WTC11 (cell line): ENCODE measurements around the gene MTUS2. TPM values are rescaled to one million over a fixed set of nuclear protein-coding genes. Genes with fewer than 3 reads are reported as not detected.

ENCODE experiments used
- ATAC-seq: fragments of 200-7000 bp; cut with Tn5 transposase; 2 replicates; pipeline ENCODE4 v1.10.0; 2021; ENCODE audit warnings: mild to moderate bottlenecking, moderate library complexity
- CTCF ChIA-PET: fragments of 300-600 bp; sonication (Branson Sonifier 250); formaldehyde crosslinking; loops from one replicate; lab custom pipeline; 2021; ENCODE audit warnings: antibody characterized with exemption; lab: Charles Lee
- POLR2A ChIA-PET: fragments of 350-600 bp; sonication (Branson Sonifier 250); formaldehyde crosslinking; loops from one replicate; lab custom pipeline; 2021; ENCODE audit warnings: antibody characterized with exemption; lab: Charles Lee
- DNase-seq: peaks from one replicate; pipeline ENCODE4 v3.0.0; 2021; ENCODE audit warnings: low spot score
- H3K27ac Mint-ChIP-seq: 2 replicates; pipeline ENCODE4 v1.8.0; 2021; ENCODE audit warnings: mixed read lengths
- H3K27me3 Mint-ChIP-seq: 2 replicates; pipeline ENCODE4 v1.8.0; 2021; ENCODE audit warnings: low read depth, mild to moderate bottlenecking, moderate library complexity, mixed read lengths
- H3K36me3 Mint-ChIP-seq: 2 replicates; pipeline ENCODE4 v1.8.0; 2021; ENCODE audit warnings: mixed read lengths
- H3K4me1 Mint-ChIP-seq: 2 replicates; pipeline ENCODE4 v1.8.0; 2022; ENCODE audit warnings: mixed read lengths
- H3K4me3 Mint-ChIP-seq: 2 replicates; pipeline ENCODE4 v1.8.0; 2021; ENCODE audit warnings: mild to moderate bottlenecking, moderate library complexity, mixed read lengths
- H3K9me3 Mint-ChIP-seq: 2 replicates; pipeline ENCODE4 v1.8.0; 2021; ENCODE audit warnings: mixed read lengths
- ATF1 ChIP-seq: sonication (generic); formaldehyde crosslinking; IDR thresholded peaks from 2 replicates; pipeline ENCODE4 v1.8.1; 2023; ENCODE audit warnings: mild to moderate bottlenecking, moderate library complexity, missing genetic modification reagents
- ATF2 ChIP-seq: sonication (generic); formaldehyde crosslinking; IDR thresholded peaks from 2 replicates; pipeline ENCODE4 v1.8.1; 2022; ENCODE audit warnings: low read depth, missing genetic modification reagents, borderline replicate concordance
- FOXP4 ChIP-seq: sonication (generic); formaldehyde crosslinking; IDR thresholded peaks from 2 replicates; pipeline ENCODE4 v1.8.0; 2022; ENCODE audit warnings: mild to moderate bottlenecking, missing genetic modification reagents
- GTF2I ChIP-seq: fragments of 250-450 bp; sonication (Bioruptor Pico); conservative IDR thresholded peaks from 2 replicates; pipeline ENCODE4 v1.4.0; 2021; ENCODE audit warnings: mild to moderate bottlenecking
- IRF2 ChIP-seq: sonication (generic); formaldehyde crosslinking; IDR thresholded peaks from 2 replicates; pipeline ENCODE4 v1.8.0; 2022; ENCODE audit warnings: low read depth, missing genetic modification reagents, borderline replicate concordance
- MYBL2 ChIP-seq: sonication (generic); formaldehyde crosslinking; IDR thresholded peaks from 2 replicates; pipeline ENCODE4 v1.8.1; 2023; ENCODE audit warnings: mild to moderate bottlenecking, moderate library complexity, missing genetic modification reagents
- PREB ChIP-seq: sonication (generic); formaldehyde crosslinking; IDR thresholded peaks from 2 replicates; pipeline ENCODE4 v1.8.1; 2022; ENCODE audit warnings: mild to moderate bottlenecking, missing genetic modification reagents, moderate library complexity, borderline replicate concordance
- ZNF396 ChIP-seq: fragments of 250-450 bp; sonication (Bioruptor Pico); IDR thresholded peaks from 2 replicates; pipeline ENCODE4 v1.8.0; 2021; ENCODE audit warnings: mild to moderate bottlenecking, moderate library complexity, borderline replicate concordance
- total RNA-seq: library from RNA; stranded (reverse); gene quantifications from 3 replicates; pipeline ENCODE4 v1.2.3, GENCODE V29; 2021
- TF ChIP-seq, protein P1 (sequence below): sonication (generic); formaldehyde crosslinking; IDR thresholded peaks from 2 replicates; pipeline ENCODE4 v1.8.1; 2023; ENCODE audit warnings: mild to moderate bottlenecking, moderate library complexity, missing genetic modification reagents
- TF ChIP-seq, protein P2 (sequence below): sonication (generic); formaldehyde crosslinking; conservative IDR thresholded peaks from 2 replicates; pipeline ENCODE4 v1.8.1; 2022; ENCODE audit warnings: mild to moderate bottlenecking, missing genetic modification reagents
- TF ChIP-seq, protein P3 (sequence below): sonication (generic); formaldehyde crosslinking; IDR thresholded peaks from 2 replicates; pipeline ENCODE4 v1.8.0; 2023; ENCODE audit warnings: missing genetic modification reagents
- TF ChIP-seq, protein P4 (sequence below): fragments of 250-450 bp; sonication (Bioruptor Pico); conservative IDR thresholded peaks from 2 replicates; pipeline ENCODE4 v1.9.0; 2021; ENCODE audit warnings: mild to moderate bottlenecking

MTUS2 gene
- total RNA-seq, 1 experiment from 2014 or later = 0.22 TPM

GRCh38 chr13:29022968-29023367 is 202.8 kb downstream of the MTUS2 start:
- ATAC-seq (no peak), DNase-seq (no peak)
- POLR2A ChIA-PET = no interaction called here
- Mint-ChIP-seq H3K9me3 (peaks cover 7% of the 10 kb centered on the region), H3K36me3 (no peaks in the 10 kb centered on the region), H3K27ac (no peak overlapping the region), H3K27me3 (no peaks in the 10 kb centered on the region), H3K4me3 (no peak overlapping the region), H3K4me1 (no peaks in the 10 kb centered on the region)
- TF ChIP-seq ATF1 (CRISPR knock-in tag) = no peak
- no peak for TF ChIP-seq PREB (CRISPR knock-in tag)
- CTCF ChIA-PET = no interaction called here

DNA sequence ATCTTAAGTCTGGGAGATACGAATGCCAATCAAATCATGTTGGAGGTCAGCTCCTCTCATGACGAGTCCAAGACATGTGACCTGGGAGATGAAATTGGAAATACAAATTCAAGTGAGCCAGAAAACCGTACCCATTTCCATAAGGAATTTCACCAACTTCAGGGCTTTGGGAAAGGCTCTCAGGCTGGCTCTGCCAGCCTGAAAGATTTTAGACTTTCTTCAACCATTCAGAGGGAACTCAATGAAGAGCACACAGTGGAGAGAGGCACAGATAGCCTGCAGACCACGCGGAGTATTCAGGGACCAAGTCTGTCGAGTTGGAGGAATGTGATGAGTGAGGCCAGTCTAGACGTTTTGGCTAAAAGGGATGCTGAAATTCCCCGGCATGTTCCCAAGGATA is 204.6 kb downstream of the MTUS2 start:
- no peak overlapping the region for H3K27ac Mint-ChIP-seq
- POLR2A ChIA-PET = interaction anchor here (0.5 kb wide), 1 partner anchor 123 kb away, joined by 4 read pairs; no protein-coding TSS in a partner anchor
- H3K9me3 Mint-ChIP-seq = peaks cover 11% of the 10 kb centered on the region
- ATAC-seq (no peak), DNase-seq (no peak)
- TF ChIP-seq, protein P1, sequence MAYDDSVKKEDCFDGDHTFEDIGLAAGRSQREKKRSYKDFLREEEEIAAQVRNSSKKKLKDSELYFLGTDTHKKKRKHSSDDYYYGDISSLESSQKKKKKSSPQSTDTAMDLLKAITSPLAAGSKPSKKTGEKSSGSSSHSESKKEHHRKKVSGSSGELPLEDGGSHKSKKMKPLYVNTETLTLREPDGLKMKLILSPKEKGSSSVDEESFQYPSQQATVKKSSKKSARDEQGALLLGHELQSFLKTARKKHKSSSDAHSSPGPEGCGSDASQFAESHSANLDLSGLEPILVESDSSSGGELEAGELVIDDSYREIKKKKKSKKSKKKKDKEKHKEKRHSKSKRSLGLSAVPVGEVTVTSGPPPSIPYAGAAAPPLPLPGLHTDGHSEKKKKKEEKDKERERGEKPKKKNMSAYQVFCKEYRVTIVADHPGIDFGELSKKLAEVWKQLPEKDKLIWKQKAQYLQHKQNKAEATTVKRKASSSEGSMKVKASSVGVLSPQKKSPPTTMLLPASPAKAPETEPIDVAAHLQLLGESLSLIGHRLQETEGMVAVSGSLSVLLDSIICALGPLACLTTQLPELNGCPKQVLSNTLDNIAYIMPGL (CRISPR knock-in tag) = no peak
- TF ChIP-seq, protein P2, sequence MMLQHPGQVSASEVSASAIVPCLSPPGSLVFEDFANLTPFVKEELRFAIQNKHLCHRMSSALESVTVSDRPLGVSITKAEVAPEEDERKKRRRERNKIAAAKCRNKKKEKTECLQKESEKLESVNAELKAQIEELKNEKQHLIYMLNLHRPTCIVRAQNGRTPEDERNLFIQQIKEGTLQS = no peak
- TF ChIP-seq, protein P3, sequence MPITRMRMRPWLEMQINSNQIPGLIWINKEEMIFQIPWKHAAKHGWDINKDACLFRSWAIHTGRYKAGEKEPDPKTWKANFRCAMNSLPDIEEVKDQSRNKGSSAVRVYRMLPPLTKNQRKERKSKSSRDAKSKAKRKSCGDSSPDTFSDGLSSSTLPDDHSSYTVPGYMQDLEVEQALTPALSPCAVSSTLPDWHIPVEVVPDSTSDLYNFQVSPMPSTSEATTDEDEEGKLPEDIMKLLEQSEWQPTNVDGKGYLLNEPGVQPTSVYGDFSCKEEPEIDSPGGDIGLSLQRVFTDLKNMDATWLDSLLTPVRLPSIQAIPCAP (CRISPR knock-in tag) = no peak
- TF ChIP-seq MYBL2 (CRISPR knock-in tag) (no peak), IRF2 (no peak), GTF2I (no peak), FOXP4 (CRISPR knock-in tag) (no peak), ATF2 (CRISPR knock-in tag) (no peak), ZNF396 (CRISPR knock-in tag) (no peak)
- TF ChIP-seq, protein P4, sequence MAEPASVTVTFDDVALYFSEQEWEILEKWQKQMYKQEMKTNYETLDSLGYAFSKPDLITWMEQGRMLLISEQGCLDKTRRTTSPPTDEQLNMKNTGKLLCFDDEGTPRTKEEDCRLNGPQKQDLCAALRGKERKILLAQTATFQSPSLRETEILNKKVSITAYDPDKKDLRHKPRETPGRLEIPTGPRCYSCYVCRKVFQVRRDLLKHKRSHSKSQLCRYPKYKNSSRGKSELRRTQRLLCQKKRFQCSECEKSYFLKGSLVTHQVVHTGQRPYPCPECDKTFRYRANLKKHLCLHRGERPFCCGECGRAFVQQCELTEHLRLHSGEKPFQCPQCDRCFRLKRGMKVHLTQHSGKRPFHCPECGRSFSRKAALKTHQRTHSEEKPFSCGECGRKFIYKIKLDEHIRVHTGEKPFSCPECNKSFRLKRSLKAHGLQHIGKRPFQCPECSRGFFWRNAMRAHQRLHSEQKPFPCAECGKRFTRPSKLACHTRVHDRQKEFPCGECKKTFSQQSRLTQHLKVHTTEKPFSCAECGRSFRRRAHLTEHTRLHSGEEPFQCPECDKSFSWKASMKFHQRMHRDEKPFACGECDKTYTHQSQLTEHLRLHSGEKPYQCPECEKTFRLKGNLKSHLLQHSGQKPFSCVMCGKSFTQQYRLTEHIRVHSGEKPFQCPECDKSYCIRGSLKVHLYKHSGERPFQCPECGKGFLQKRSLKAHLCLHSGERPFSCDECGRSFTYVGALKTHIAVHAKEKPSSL (CRISPR knock-in tag) = no peak
- CTCF ChIA-PET = no interaction called here
- H3K36me3 Mint-ChIP-seq = no peaks in the 10 kb centered on the region
- H3K4me3 Mint-ChIP-seq = no peak overlapping the region
- no peaks in the 10 kb centered on the region for H3K27me3 Mint-ChIP-seq
- H3K4me1 Mint-ChIP-seq = no peaks in the 10 kb centered on the region
